ENCODE results near the gene AANAT.
A peak's percentile ranks its signal among the peaks of the same experiment; 100 is the strongest.

DNA sequence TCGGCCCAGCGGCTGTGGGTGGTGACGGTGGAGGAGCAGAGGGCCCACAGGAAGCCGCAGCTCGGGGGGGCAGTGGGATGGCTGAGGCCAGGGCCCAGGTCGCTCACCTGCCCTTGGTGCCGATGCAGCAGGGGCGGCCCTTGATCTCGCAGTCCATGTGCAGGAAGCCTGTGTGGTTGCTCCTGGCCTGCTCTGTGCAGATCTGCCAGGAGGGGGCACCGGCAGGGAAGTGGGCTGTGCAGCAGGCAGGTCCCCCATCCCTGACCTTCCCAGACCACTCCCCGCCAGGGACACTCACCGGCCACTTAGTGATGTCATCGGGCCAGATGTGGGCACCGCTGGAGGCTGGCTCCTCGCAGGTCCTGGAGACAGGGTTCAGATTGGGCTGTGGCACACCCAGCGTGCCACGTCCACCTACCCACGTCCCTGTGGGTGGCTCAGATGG, 6.2 kb downstream of the AANAT start:
- TF ChIP-seq POLR2A (IDR thresholded peaks at IDR 0.05), result no peak
- TF ChIP-seq, protein P1, sequence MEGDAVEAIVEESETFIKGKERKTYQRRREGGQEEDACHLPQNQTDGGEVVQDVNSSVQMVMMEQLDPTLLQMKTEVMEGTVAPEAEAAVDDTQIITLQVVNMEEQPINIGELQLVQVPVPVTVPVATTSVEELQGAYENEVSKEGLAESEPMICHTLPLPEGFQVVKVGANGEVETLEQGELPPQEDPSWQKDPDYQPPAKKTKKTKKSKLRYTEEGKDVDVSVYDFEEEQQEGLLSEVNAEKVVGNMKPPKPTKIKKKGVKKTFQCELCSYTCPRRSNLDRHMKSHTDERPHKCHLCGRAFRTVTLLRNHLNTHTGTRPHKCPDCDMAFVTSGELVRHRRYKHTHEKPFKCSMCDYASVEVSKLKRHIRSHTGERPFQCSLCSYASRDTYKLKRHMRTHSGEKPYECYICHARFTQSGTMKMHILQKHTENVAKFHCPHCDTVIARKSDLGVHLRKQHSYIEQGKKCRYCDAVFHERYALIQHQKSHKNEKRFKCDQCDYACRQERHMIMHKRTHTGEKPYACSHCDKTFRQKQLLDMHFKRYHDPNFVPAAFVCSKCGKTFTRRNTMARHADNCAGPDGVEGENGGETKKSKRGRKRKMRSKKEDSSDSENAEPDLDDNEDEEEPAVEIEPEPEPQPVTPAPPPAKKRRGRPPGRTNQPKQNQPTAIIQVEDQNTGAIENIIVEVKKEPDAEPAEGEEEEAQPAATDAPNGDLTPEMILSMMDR (IDR thresholded peaks at IDR 0.05), result peak in 1 of 3 experiments; percentile 6
